GM23338 (cell line): ENCODE data around the gene FAM118B. TPM values are rescaled to one million over a fixed set of nuclear protein-coding genes. Genes with fewer than 3 reads are reported as not detected.

Experiments
- ATAC-seq: fragments of 200-7000 bp; cut with Tn5 transposase; 3 replicates; pipeline ENCODE4 v1.9.1; 2020
- DNase-seq: peaks from one replicate; pipeline ENCODE4 v3.0.0-alpha.2; 2015; ENCODE audit warnings: low spot score
- H2AFZ ChIP-seq: fragments of 200-600 bp; sonication (generic); 2 replicates; pipeline ENCODE4 v1.8.0; 2016; ENCODE audit warnings: antibody characterized with exemption, mild to moderate bottlenecking, moderate library complexity
- H3F3A ChIP-seq: fragments of 200-600 bp; sonication (generic); replicated peaks from 2 replicates; pipeline ENCODE4 v1.8.0; 2017; ENCODE audit warnings: antibody characterized with exemption, mixed run types, low read depth
- H3K27ac ChIP-seq: fragments of 200-600 bp; sonication (generic); 2 replicates; pipeline ENCODE4 v1.6.1; 2016; ENCODE audit warnings: low read depth
- H3K27me3 ChIP-seq: fragments of 200-600 bp; sonication (generic); 2 replicates; pipeline ENCODE4 v1.8.0; 2016; ENCODE audit warnings: mild to moderate bottlenecking, mixed run types, moderate library complexity; ENCODE audit not compliant: insufficient read depth
- H3K36me3 ChIP-seq: fragments of 200-600 bp; sonication (generic); 2 replicates; pipeline ENCODE4 v1.8.0; 2016; ENCODE audit warnings: mild to moderate bottlenecking; ENCODE audit not compliant: insufficient read depth
- H3K4me1 ChIP-seq: fragments of 200-600 bp; sonication (generic); 2 replicates; pipeline ENCODE4 v1.8.0; 2016; ENCODE audit warnings: mild to moderate bottlenecking, moderate library complexity; ENCODE audit not compliant: insufficient read depth
- H3K4me2 ChIP-seq: fragments of 200-600 bp; sonication (generic); 2 replicates; pipeline ENCODE4 v1.7.1; 2017; ENCODE audit warnings: mixed run types
- H3K4me3 ChIP-seq: fragments of 200-600 bp; sonication (generic); 2 replicates; pipeline ENCODE4 v1.6.1; 2016; ENCODE audit warnings: mixed run types
- H3K79me2 ChIP-seq: fragments of 200-600 bp; sonication (generic); replicated peaks from 2 replicates; pipeline ENCODE4 v1.8.0; 2017; ENCODE audit warnings: mild to moderate bottlenecking; ENCODE audit not compliant: insufficient read depth
- H3K9me2 ChIP-seq: fragments of 200-600 bp; sonication (generic); 2 replicates; pipeline ENCODE4 v1.8.0; 2017; ENCODE audit not compliant: insufficient read depth
- H4K20me1 ChIP-seq: fragments of 200-600 bp; sonication (generic); replicated peaks from 2 replicates; pipeline ENCODE4 v1.8.0; 2017; ENCODE audit warnings: mild to moderate bottlenecking; ENCODE audit not compliant: insufficient read depth
- H3K27ac Mint-ChIP-seq: 2 replicates; pipeline ENCODE4 v1.8.0; 2020; ENCODE audit warnings: inconsistent platforms, mild to moderate bottlenecking, moderate library complexity, mixed read lengths
- H3K27me3 Mint-ChIP-seq: 3 replicates; pipeline ENCODE4 v1.8.0; 2022; ENCODE audit warnings: low read depth, mild to moderate bottlenecking, moderate library complexity, mixed read lengths, inconsistent platforms; ENCODE audit not compliant: insufficient read depth, poor library complexity
- H3K36me3 Mint-ChIP-seq: 3 replicates; pipeline ENCODE4 v1.8.0; 2021; ENCODE audit warnings: low read depth, mild to moderate bottlenecking, inconsistent platforms, moderate library complexity, mixed read lengths
- H3K4me1 Mint-ChIP-seq: 3 replicates; pipeline ENCODE4 v1.8.0; 2020; ENCODE audit warnings: mild to moderate bottlenecking, inconsistent platforms, mixed read lengths
- H3K4me3 Mint-ChIP-seq: 3 replicates; pipeline ENCODE4 v1.8.0; 2021; ENCODE audit warnings: moderate library complexity, mild to moderate bottlenecking, inconsistent platforms, mixed read lengths
- H3K9me3 Mint-ChIP-seq: 3 replicates; pipeline ENCODE4 v1.8.0; 2020; ENCODE audit warnings: moderate library complexity, mild to moderate bottlenecking, inconsistent platforms, mixed read lengths
- CREB1 ChIP-seq: fragments of 250-450 bp; sonication (Bioruptor Pico); IDR thresholded peaks from 2 replicates; pipeline ENCODE4 v1.5.0; 2020; ENCODE audit warnings: low read depth, mild to moderate bottlenecking, moderate library complexity
- EZH2 ChIP-seq: fragments of 200-600 bp; sonication (generic); IDR thresholded peaks from one replicate; pipeline ENCODE4 v1.8.0; 2017; ENCODE audit warnings: antibody characterized with exemption, mild to moderate bottlenecking, low read depth; ENCODE audit not compliant: unreplicated experiment
- NANOG ChIP-seq: IDR thresholded peaks from 2 replicates; pipeline ENCODE4 v1.6.1; 2016; ENCODE audit warnings: antibody characterized with exemption, borderline replicate concordance
- POLR2AphosphoS5 ChIP-seq: IDR thresholded peaks from 2 replicates; pipeline ENCODE4 v1.6.1; 2016; ENCODE audit warnings: antibody characterized with exemption, low read depth
- STAT1 ChIP-seq: IDR thresholded peaks from one replicate; pipeline ENCODE4 v1.6.1; 2016; ENCODE audit warnings: antibody characterized with exemption; ENCODE audit not compliant: unreplicated experiment
- ZNF114 ChIP-seq: fragments of 250-450 bp; sonication (Bioruptor Pico); IDR thresholded peaks from 2 replicates; pipeline ENCODE4 v1.5.0; 2020; ENCODE audit warnings: mild to moderate bottlenecking, moderate library complexity
- ZNF462 ChIP-seq: fragments of 250-450 bp; sonication (Bioruptor Pico); IDR thresholded peaks from 2 replicates; pipeline ENCODE4 v1.5.0; 2020; ENCODE audit warnings: mild to moderate bottlenecking, moderate library complexity
- polyA plus RNA-seq: library from polyadenylated mRNA; unstranded; fragments of >200 nt; fragmentation: Nextera tagmentation; extraction: Ambion mirVana; gene quantifications from 2 replicates; pipeline ENCODE4 v1.2.1, GENCODE V29; 2016
- total RNA-seq: library from RNA; depleted of rRNA; stranded (reverse); fragments of >200 nt; shearing (Covaris generic); gene quantifications from 2 replicates; pipeline ENCODE4 v1.2.3, GENCODE V29; 2014

The FAM118B gene
- total and polyA plus RNA-seq, 2 experiments from 2014 or later, result 33.7 to 43.4 TPM

- no peak overlapping the region for H3K27ac Mint-ChIP-seq
- no peak for ATAC-seq
- H4K20me1 ChIP-seq, result peaks cover 69% of the 10 kb centered on the region
- H3K27me3 ChIP-seq, result no peaks in the 10 kb centered on the region
- peaks cover 9% of the 10 kb centered on the region for H3K4me1 Mint-ChIP-seq
- H3K36me3 ChIP-seq, result no peaks in the 10 kb centered on the region; the same call in 1 of the 2 replicates
- H3K27ac ChIP-seq, result no peak overlapping the region
- no peak for DNase-seq
- no peak overlapping the region for H3K4me3 ChIP-seq
- H3K4me3 Mint-ChIP-seq, result no peak overlapping the region
- H2AFZ ChIP-seq, result no peak overlapping the region
- H3K27me3 Mint-ChIP-seq, result peaks cover 4% of the 10 kb centered on the region
- peaks cover 100% of the 10 kb centered on the region for H3K79me2 ChIP-seq
- H3K9me2 ChIP-seq, result no peaks in the 10 kb centered on the region
- no peak overlapping the region for H3K4me2 ChIP-seq
- peaks cover 3% of the 10 kb centered on the region; the same call in 2 of the 3 replicates for H3K36me3 Mint-ChIP-seq
- no peak for TF ChIP-seq NANOG
- TF ChIP-seq POLR2AphosphoS5, result no peak
- TF ChIP-seq ZNF114 (CRISPR knock-in tag), result no peak
- no peak for TF ChIP-seq CREB1
- TF ChIP-seq EZH2, result no peak
- no peak for TF ChIP-seq STAT1
- TF ChIP-seq ZNF462 (CRISPR knock-in tag), result no peak
- H3K9me3 Mint-ChIP-seq, result no peaks in the 10 kb centered on the region
- peaks cover 12% of the 10 kb centered on the region for H3K4me1 ChIP-seq
- H3F3A ChIP-seq, result no peaks in the 10 kb centered on the region
Observed at GRCh38 chr11:126216526-126217305, 5.1 kb downstream of the FAM118B start.
